Astrocyte (in vitro differentiated cells and primary cell): Measurements from ENCODE around the gene KTI12. TPM values are rescaled to one million over a fixed set of nuclear protein-coding genes. Genes with fewer than 3 reads are reported as not detected.

Experiments
- DNase-seq: peaks from one replicate; pipeline ENCODE4 v3.0.0-alpha.2; 2010; ENCODE audit warnings: low read depth
- FAIRE-seq: peaks from 2 replicates; lab custom pipeline; 2011; peaks lifted over from hg19 to GRCh38; lab: Jason Lieb, UNC
- H2AFZ ChIP-seq: 2 replicates; pipeline ENCODE4 v1.6.0; 2012; ENCODE audit warnings: low read depth, low read length, inconsistent platforms
- H3K27ac ChIP-seq: 2 replicates; pipeline ENCODE4 v1.5.1; 2011; ENCODE audit warnings: low read depth, low read length, inconsistent platforms
- H3K27me3 ChIP-seq: 2 replicates; pipeline ENCODE4 v1.6.0; 2011; ENCODE audit warnings: low read length, inconsistent platforms; ENCODE audit not compliant: insufficient read depth
- H3K36me3 ChIP-seq: 2 replicates; pipeline ENCODE4 v1.5.1; 2011; ENCODE audit warnings: low read length, inconsistent platforms; ENCODE audit not compliant: insufficient read depth
- H3K4me1 ChIP-seq: 2 replicates; pipeline ENCODE4 v1.5.1; 2011; ENCODE audit warnings: low read length, inconsistent platforms; ENCODE audit not compliant: insufficient read depth
- H3K4me2 ChIP-seq: 2 replicates; pipeline ENCODE4 v1.6.0; 2012; ENCODE audit warnings: low read length, inconsistent platforms
- H3K4me3 ChIP-seq: 2 replicates; pipeline ENCODE4 v1.5.1; 2011; ENCODE audit warnings: low read depth, mild to moderate bottlenecking, low read length, inconsistent platforms; ENCODE audit not compliant: insufficient read depth
- H3K79me2 ChIP-seq: 2 replicates; pipeline ENCODE4 v1.6.0; 2012; ENCODE audit warnings: mild to moderate bottlenecking, low read length, inconsistent platforms; ENCODE audit not compliant: insufficient read depth
- H3K9ac ChIP-seq: 2 replicates; pipeline ENCODE4 v1.6.0; 2012; ENCODE audit warnings: mild to moderate bottlenecking, low read length, inconsistent platforms
- H3K9me3 ChIP-seq: 2 replicates; pipeline ENCODE4 v1.5.1; 2012; ENCODE audit warnings: low read depth, mild to moderate bottlenecking, low read length, inconsistent platforms; ENCODE audit not compliant: insufficient read depth
- H4K20me1 ChIP-seq: 2 replicates; pipeline ENCODE4 v1.6.0; 2012; ENCODE audit warnings: low read length, inconsistent platforms; ENCODE audit not compliant: insufficient read depth
- H3K27ac Mint-ChIP-seq: one replicate; pipeline ENCODE4 v1.8.0; 2021; ENCODE audit warnings: mild to moderate bottlenecking, mixed read lengths; ENCODE audit not compliant: unreplicated experiment
- H3K27me3 Mint-ChIP-seq: one replicate; pipeline ENCODE4 v1.8.0; 2021; ENCODE audit warnings: low read depth, mixed read lengths; ENCODE audit not compliant: unreplicated experiment
- H3K36me3 Mint-ChIP-seq: one replicate; pipeline ENCODE4 v1.8.0; 2021; ENCODE audit warnings: low read depth, mixed read lengths; ENCODE audit not compliant: unreplicated experiment
- H3K4me1 Mint-ChIP-seq: one replicate; pipeline ENCODE4 v1.8.0; 2021; ENCODE audit warnings: low read depth, mixed read lengths; ENCODE audit not compliant: unreplicated experiment
- H3K4me3 Mint-ChIP-seq: one replicate; pipeline ENCODE4 v1.8.0; 2021; ENCODE audit warnings: mild to moderate bottlenecking, moderate library complexity, mixed read lengths; ENCODE audit not compliant: unreplicated experiment
- H3K9me3 Mint-ChIP-seq: one replicate; pipeline ENCODE4 v1.8.0; 2021; ENCODE audit warnings: mild to moderate bottlenecking, mixed read lengths; ENCODE audit not compliant: unreplicated experiment
- CTCF ChIP-seq: IDR thresholded peaks from 2 replicates; pipeline ENCODE4 v1.5.1; 2011; ENCODE audit warnings: low read depth, mild to moderate bottlenecking, inconsistent platforms, low read length, moderate library complexity; ENCODE audit not compliant: insufficient read depth
- EZH2 ChIP-seq: IDR thresholded peaks from 2 replicates; pipeline ENCODE4 v1.6.1; 2012; ENCODE audit warnings: mild to moderate bottlenecking, low read length, inconsistent platforms; ENCODE audit not compliant: insufficient read depth
- total RNA-seq: library from RNA; stranded (reverse); gene quantifications from 2 replicates; pipeline ENCODE4 v1.2.1, GENCODE V29; 2021

Gene KTI12
- total RNA-seq, 1 donor from 2014 or later = 8.6 TPM

- no peak for TF ChIP-seq CTCF
- TF ChIP-seq EZH2 = no peak
- Histone ChIP-seq H4K20me1 (no peaks in the 10 kb centered on the region), H3K9ac (peak overlapping the region; percentile 76), H3K36me3 (no peaks in the 10 kb centered on the region), H3K79me2 (no peaks in the 10 kb centered on the region), H3K4me2 (peak overlapping the region; percentile 83), H3K27ac (no peak overlapping the region), H3K4me1 (no peaks in the 10 kb centered on the region), H2AFZ (peak overlapping the region; percentile 42), H3K9me3 (no peaks in the 10 kb centered on the region), H3K27me3 (peaks cover 2% of the 10 kb centered on the region), H3K4me3 (peak overlapping the region; percentile 57)
- no peak overlapping the region for H3K27ac Mint-ChIP-seq
- no peak for FAIRE-seq
- H3K4me1 Mint-ChIP-seq = peaks cover 6% of the 10 kb centered on the region
- H3K9me3 Mint-ChIP-seq = no peaks in the 10 kb centered on the region
- no peak for DNase-seq
- H3K27me3 Mint-ChIP-seq = peaks cover 9% of the 10 kb centered on the region
- peak overlapping the region; percentile 90 for H3K4me3 Mint-ChIP-seq
- peaks cover 3% of the 10 kb centered on the region for H3K36me3 Mint-ChIP-seq
Measured at GRCh38 chr1:51989582-51990477, 43.8 kb downstream of the KTI12 start.

- Mint-ChIP-seq H3K4me3 (peak overlapping the region; percentile 90), H3K4me1 (peaks cover 6% of the 10 kb centered on the region), H3K36me3 (peaks cover 3% of the 10 kb centered on the region), H3K27ac (no peak overlapping the region), H3K9me3 (no peaks in the 10 kb centered on the region), H3K27me3 (peaks cover 9% of the 10 kb centered on the region)
- Histone ChIP-seq H3K4me2 (no peak overlapping the region), H4K20me1 (no peaks in the 10 kb centered on the region), H3K79me2 (no peaks in the 10 kb centered on the region), H3K9ac (no peak overlapping the region), H3K4me1 (no peaks in the 10 kb centered on the region), H3K27me3 (peaks cover 2% of the 10 kb centered on the region), H3K27ac (no peak overlapping the region), H2AFZ (no peak overlapping the region), H3K9me3 (no peaks in the 10 kb centered on the region), H3K4me3 (no peak overlapping the region), H3K36me3 (no peaks in the 10 kb centered on the region)
- no peak for DNase-seq
- TF ChIP-seq EZH2 (no peak), CTCF (no peak)
- no peak for FAIRE-seq
Measured at GRCh38 chr1:51988254-51988653, 45.4 kb downstream of the KTI12 start.

- Mint-ChIP-seq H3K4me1 (peaks cover 6% of the 10 kb centered on the region), H3K27ac (no peak overlapping the region), H3K4me3 (no peak overlapping the region), H3K36me3 (peaks cover 3% of the 10 kb centered on the region), H3K27me3 (no peaks in the 10 kb centered on the region), H3K9me3 (no peaks in the 10 kb centered on the region)
- DNase-seq (no peak), FAIRE-seq (no peak)
- no peaks in the 10 kb centered on the region for H3K79me2 ChIP-seq
- TF ChIP-seq CTCF (no peak), EZH2 (no peak)
- H3K9ac ChIP-seq = no peak overlapping the region
- H3K27ac ChIP-seq = no peak overlapping the region
- no peaks in the 10 kb centered on the region for H3K9me3 ChIP-seq
- no peaks in the 10 kb centered on the region for H3K27me3 ChIP-seq
- H3K4me1 ChIP-seq = no peaks in the 10 kb centered on the region
- H4K20me1 ChIP-seq = no peaks in the 10 kb centered on the region
- H3K36me3 ChIP-seq = no peaks in the 10 kb centered on the region
- H3K4me3 ChIP-seq = no peak overlapping the region
- no peak overlapping the region for H2AFZ ChIP-seq
- H3K4me2 ChIP-seq = no peak overlapping the region
Measured at GRCh38 chr1:51986718-51987117, 46.9 kb downstream of the KTI12 start.
